NCI-H1417 (cell line): ENCODE measurements around the gene TECTA.
A peak's percentile ranks its signal among the peaks of the same experiment; 100 is the strongest.

Experiments used
- DNase-seq, 3 experiments: peaks; one replicate each; lab custom pipeline; 2025; lab: John Stamatoyannopoulos, UW

The TECTA gene

GRCh38 chr11:121100943-121101342 is at the start of gene TECTA:
Gene TECTA, plus strand, starts transcription at chr11:121101243. Its CDS starts 1,423 bp downstream, at chr11:121102666.
- no peak for DNase-seq

GRCh38 chr11:121053244-121053643 is 47.8 kb upstream of the TECTA start:
- no peak for DNase-seq

- DNase-seq = no peak
Observed at GRCh38 chr11:121054266-121054665, 46.8 kb upstream of the TECTA start.

- DNase-seq = no peak
Observed at GRCh38 chr11:121055076-121055475, 46.0 kb upstream of the TECTA start.

- no peak for DNase-seq
Observed at GRCh38 chr11:121057922-121058321, 43.1 kb upstream of the TECTA start.

GRCh38 chr11:121058941-121059340 is 42.1 kb upstream of the TECTA start:
- no peak for DNase-seq

- no peak for DNase-seq
Observed at GRCh38 chr11:121059605-121060004, 41.4 kb upstream of the TECTA start.

GRCh38 chr11:121063728-121064127 is 37.3 kb upstream of the TECTA start:
- no peak for DNase-seq

- DNase-seq = no peak
Observed at GRCh38 chr11:121066623-121067022, 34.4 kb upstream of the TECTA start.

GRCh38 chr11:121067026-121067425 is 34.0 kb upstream of the TECTA start:
- no peak for DNase-seq

- peak; percentile 40 to 78 (median 47) for DNase-seq
Observed at GRCh38 chr11:121067453-121067852, 33.6 kb upstream of the TECTA start.

GRCh38 chr11:121067962-121068647 is 32.9 kb upstream of the TECTA start:
- no peak for DNase-seq

GRCh38 chr11:121068787-121069186 is 32.3 kb upstream of the TECTA start:
- DNase-seq = no peak

- no peak for DNase-seq
Observed at GRCh38 chr11:121070951-121071845, 29.8 kb upstream of the TECTA start.

- DNase-seq = no peak
Observed at GRCh38 chr11:121071846-121072450, 29.1 kb upstream of the TECTA start.

GRCh38 chr11:121081321-121081720 is 19.7 kb upstream of the TECTA start:
- DNase-seq = no peak

- no peak for DNase-seq
Observed at GRCh38 chr11:121082219-121082618, 18.8 kb upstream of the TECTA start.

- no peak for DNase-seq
Observed at GRCh38 chr11:121082670-121083069, 18.4 kb upstream of the TECTA start.

GRCh38 chr11:121086866-121087265 is 14.2 kb upstream of the TECTA start:
- DNase-seq = no peak

GRCh38 chr11:121089566-121089965 is 11.5 kb upstream of the TECTA start:
- no peak for DNase-seq

- no peak for DNase-seq
Observed at GRCh38 chr11:121090145-121090721, 10.8 kb upstream of the TECTA start.

- no peak for DNase-seq
Observed at GRCh38 chr11:121091492-121092152, 9.4 kb upstream of the TECTA start.
